Lung (tissue), 12 donors: ENCODE results near the gene RASGRF1. TPM values are rescaled to one million over a fixed set of nuclear protein-coding genes. Genes with fewer than 3 reads are reported as not detected.

Source experiments
- ATAC-seq: fragments of 200-7000 bp; cut with Tn5 transposase; one replicate; pipeline ENCODE4 v1.9.1; 2020; ENCODE audit warnings: moderate number of reproducible peaks; ENCODE audit not compliant: insufficient read depth, low FRiP score
- DNase-seq, 3 donors: peaks; one replicate each; pipeline ENCODE4 v3.0.0-alpha.2; 2013 to 2017
- H3K27ac ChIP-seq, 2 donors: one replicate each; pipeline ENCODE4 v1.5.1; 2013; ENCODE audit warnings: mild to moderate bottlenecking in 2 of 2, moderate library complexity in 2 of 2, control low read depth in 1 of 2, inconsistent platforms in 1 of 2, low read depth in 1 of 2, low read length in 1 of 2
- H3K27me3 ChIP-seq, 3 donors: one replicate each; pipeline ENCODE4 v1.5.1; 2013; ENCODE audit warnings: low read length in 2 of 3; ENCODE audit not compliant: control insufficient read depth in 3 of 3, insufficient read depth in 3 of 3
- H3K36me3 ChIP-seq, 4 donors: one replicate each; pipeline ENCODE4 v1.5.1; 2013; ENCODE audit warnings: low read length in 4 of 4, mild to moderate bottlenecking in 1 of 4, moderate library complexity in 1 of 4; ENCODE audit not compliant: control insufficient read depth in 4 of 4, insufficient read depth in 4 of 4
- H3K4me1 ChIP-seq, 5 donors: one replicate each; pipeline ENCODE4 v1.5.1; 2013; ENCODE audit warnings: low read length in 5 of 5, mild to moderate bottlenecking in 2 of 5, moderate library complexity in 1 of 5; ENCODE audit not compliant: control insufficient read depth in 5 of 5, insufficient read depth in 5 of 5
- H3K4me3 ChIP-seq: one replicate; pipeline ENCODE4 v1.5.1; 2013; ENCODE audit warnings: mild to moderate bottlenecking, control low read depth, moderate library complexity
- H3K9ac ChIP-seq, 2 donors: one replicate each; pipeline ENCODE4 v1.5.1; 2013; ENCODE audit warnings: low read length in 2 of 2, control low read depth in 1 of 2; ENCODE audit not compliant: insufficient read depth in 1 of 2
- H3K9me3 ChIP-seq, 4 donors: one replicate each; pipeline ENCODE4 v1.5.1; 2013; ENCODE audit warnings: low read length in 3 of 4, mild to moderate bottlenecking in 1 of 4, moderate library complexity in 1 of 4; ENCODE audit not compliant: control insufficient read depth in 4 of 4, insufficient read depth in 3 of 4
- WGBS, 2 donors: extraction: QIAGEN DNeasy Blood & Tissue Kit; methylation state at CpG; one replicate each; pipeline ENCODE4 v1.1.7; 2013; 5-methylcytosine and 5-hydroxymethylcytosine counted together
- polyA plus RNA-seq, 2 donors: library from polyadenylated mRNA; stranded (reverse); fragments of 200-250 nt; gene quantifications; one replicate each; pipeline ENCODE4 v1.2.1, GENCODE V29; 2013
- total RNA-seq, 2 donors: library from RNA; depleted of rRNA in 1 of 2; stranded (reverse); fragments of >200 nt in 1 of 2; gene quantifications; one replicate each; pipeline ENCODE4 v1.2.1, GENCODE V29; 2014 to 2021
- TF ChIP-seq, protein P1 (sequence below): IDR thresholded peaks from 2 replicates; pipeline ENCODE4 v1.5.1; 2012; ENCODE audit warnings: mild to moderate bottlenecking; ENCODE audit errors: control extremely low read depth, extremely low read depth
- donor health status: control.
- donor health status: control.
- donor health status: Bipolar disorder and iron deficiency.
- donor health status: healthy.
- donor health status: DM: yes; HTN: yes; CAD: no.

The RASGRF1 gene
- total and polyA plus RNA-seq, 4 donors: 10.9 to 71.2 (median 24.6) TPM

GRCh38 chr15:78968114-78968513, 122.5 kb downstream of the RASGRF1 start:
- no peaks in the 10 kb centered on the region for H3K27me3 ChIP-seq

GRCh38 chr15:78960308-78960707, 130.3 kb downstream of the RASGRF1 start:
- H3K36me3 ChIP-seq: no peaks in the 10 kb centered on the region
- no peak overlapping the region for H3K9ac ChIP-seq
- no peak for ATAC-seq
- no peaks in the 10 kb centered on the region for H3K27me3 ChIP-seq
- WGBS, 2 donors: 92 to 95% methylated on average over 6 of the region's 6 CpGs
- no peak overlapping the region for H3K27ac ChIP-seq
- no peaks in the 10 kb centered on the region for H3K9me3 ChIP-seq
- TF ChIP-seq, protein P1, sequence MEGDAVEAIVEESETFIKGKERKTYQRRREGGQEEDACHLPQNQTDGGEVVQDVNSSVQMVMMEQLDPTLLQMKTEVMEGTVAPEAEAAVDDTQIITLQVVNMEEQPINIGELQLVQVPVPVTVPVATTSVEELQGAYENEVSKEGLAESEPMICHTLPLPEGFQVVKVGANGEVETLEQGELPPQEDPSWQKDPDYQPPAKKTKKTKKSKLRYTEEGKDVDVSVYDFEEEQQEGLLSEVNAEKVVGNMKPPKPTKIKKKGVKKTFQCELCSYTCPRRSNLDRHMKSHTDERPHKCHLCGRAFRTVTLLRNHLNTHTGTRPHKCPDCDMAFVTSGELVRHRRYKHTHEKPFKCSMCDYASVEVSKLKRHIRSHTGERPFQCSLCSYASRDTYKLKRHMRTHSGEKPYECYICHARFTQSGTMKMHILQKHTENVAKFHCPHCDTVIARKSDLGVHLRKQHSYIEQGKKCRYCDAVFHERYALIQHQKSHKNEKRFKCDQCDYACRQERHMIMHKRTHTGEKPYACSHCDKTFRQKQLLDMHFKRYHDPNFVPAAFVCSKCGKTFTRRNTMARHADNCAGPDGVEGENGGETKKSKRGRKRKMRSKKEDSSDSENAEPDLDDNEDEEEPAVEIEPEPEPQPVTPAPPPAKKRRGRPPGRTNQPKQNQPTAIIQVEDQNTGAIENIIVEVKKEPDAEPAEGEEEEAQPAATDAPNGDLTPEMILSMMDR: no peak
- no peak for DNase-seq
- no peak overlapping the region for H3K4me3 ChIP-seq
- H3K4me1 ChIP-seq: no peaks in the 10 kb centered on the region

More at GRCh38 chr15:78968114-78968513, 122.5 kb downstream of the RASGRF1 start:
- no peak overlapping the region for H3K9ac ChIP-seq
- no peak for DNase-seq
- no peak overlapping the region for H3K27ac ChIP-seq
- ATAC-seq: no peak
- TF ChIP-seq, protein P1: no peak
- 87 to 95% methylated on average over 2 of the region's 2 CpGs for WGBS, 2 donors
- H3K4me1 ChIP-seq: peaks cover 0 to 5% (median 0%) of the 10 kb centered on the region in 5 donors
- H3K4me3 ChIP-seq: no peak overlapping the region
- no peaks in the 10 kb centered on the region for H3K9me3 ChIP-seq
- H3K36me3 ChIP-seq: no peaks in the 10 kb centered on the region

DNA sequence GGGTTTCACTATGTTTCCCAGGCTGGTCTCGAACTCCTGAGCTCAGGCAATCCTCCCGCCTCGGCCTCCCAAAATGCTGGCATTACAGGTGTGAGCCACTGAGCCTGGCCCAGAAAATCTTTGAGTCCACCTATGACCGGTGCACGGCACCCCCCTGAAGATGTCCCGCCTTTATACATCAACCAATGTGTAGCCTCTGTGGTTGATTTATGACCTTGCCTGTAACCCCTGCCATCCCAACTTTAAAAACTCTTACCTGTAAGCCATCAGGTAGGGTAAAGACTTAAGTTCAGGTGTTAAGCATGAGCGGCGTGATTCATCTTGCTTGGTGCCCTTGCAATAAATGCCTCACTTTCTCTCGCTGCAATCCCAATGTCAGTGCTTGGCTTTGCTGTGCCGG, 131.2 kb downstream of the RASGRF1 start:
- ATAC-seq (no peak), DNase-seq (no peak)
- TF ChIP-seq, protein P1: no peak
- Histone ChIP-seq H3K9me3 (no peaks in the 10 kb centered on the region), H3K9ac (no peak overlapping the region), H3K27ac (no peak overlapping the region), H3K4me1 (no peaks in the 10 kb centered on the region), H3K27me3 (no peaks in the 10 kb centered on the region), H3K36me3 (no peaks in the 10 kb centered on the region), H3K4me3 (no peak overlapping the region)
- WGBS, 2 donors: 96 to 97% methylated on average over 10 of the region's 10 CpGs

DNA sequence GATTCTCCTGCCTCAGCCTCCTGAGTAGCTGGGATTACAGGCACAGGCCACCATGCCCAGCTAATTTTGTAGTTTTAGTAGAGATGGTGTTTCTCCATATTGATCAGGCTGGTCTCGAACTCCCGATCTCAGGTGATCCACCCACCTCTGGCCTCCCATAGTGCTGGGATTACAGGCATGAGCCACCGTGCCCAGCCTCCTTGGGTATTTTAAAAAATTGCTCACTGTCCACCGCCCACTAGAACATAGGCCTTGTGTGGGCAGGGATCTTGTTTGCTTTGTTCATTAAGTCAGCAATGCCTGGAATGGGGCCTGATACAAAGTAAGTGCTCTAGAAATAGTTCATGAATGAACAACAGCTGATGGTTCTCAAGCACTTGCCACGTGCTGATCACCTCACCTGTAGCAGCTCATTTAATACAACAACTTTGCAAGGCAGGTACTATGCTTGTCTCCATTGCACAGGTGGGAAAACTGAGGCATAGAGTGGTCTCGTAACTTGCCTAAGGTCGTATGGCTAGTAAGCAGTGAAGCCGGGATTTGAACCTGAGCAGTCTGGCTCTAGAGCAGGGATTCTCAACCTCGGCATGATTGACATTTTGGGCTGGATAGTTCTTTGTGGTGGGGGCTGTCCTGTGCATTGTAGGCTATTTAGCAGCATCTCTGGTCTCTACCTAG, 133.0 kb downstream of the RASGRF1 start:
- ATAC-seq (no peak), DNase-seq (no peak)
- Histone ChIP-seq H3K27me3 (no peaks in the 10 kb centered on the region), H3K9ac (no peak overlapping the region), H3K4me1 (no peaks in the 10 kb centered on the region), H3K27ac (no peak overlapping the region), H3K4me3 (no peak overlapping the region), H3K36me3 (no peaks in the 10 kb centered on the region), H3K9me3 (no peaks in the 10 kb centered on the region)
- TF ChIP-seq, protein P1: no peak
- WGBS, 2 donors: 86 to 91% methylated on average over 9 of the region's 9 CpGs
